ENCODE results near the gene REN. TPM values are rescaled to one million over a fixed set of nuclear protein-coding genes. Genes with fewer than 3 reads are reported as not detected.

The REN gene
- total RNA-seq, 3 donors from 2014 or later: 0.26 to 0.87 TPM; not detected in 1

DNA sequence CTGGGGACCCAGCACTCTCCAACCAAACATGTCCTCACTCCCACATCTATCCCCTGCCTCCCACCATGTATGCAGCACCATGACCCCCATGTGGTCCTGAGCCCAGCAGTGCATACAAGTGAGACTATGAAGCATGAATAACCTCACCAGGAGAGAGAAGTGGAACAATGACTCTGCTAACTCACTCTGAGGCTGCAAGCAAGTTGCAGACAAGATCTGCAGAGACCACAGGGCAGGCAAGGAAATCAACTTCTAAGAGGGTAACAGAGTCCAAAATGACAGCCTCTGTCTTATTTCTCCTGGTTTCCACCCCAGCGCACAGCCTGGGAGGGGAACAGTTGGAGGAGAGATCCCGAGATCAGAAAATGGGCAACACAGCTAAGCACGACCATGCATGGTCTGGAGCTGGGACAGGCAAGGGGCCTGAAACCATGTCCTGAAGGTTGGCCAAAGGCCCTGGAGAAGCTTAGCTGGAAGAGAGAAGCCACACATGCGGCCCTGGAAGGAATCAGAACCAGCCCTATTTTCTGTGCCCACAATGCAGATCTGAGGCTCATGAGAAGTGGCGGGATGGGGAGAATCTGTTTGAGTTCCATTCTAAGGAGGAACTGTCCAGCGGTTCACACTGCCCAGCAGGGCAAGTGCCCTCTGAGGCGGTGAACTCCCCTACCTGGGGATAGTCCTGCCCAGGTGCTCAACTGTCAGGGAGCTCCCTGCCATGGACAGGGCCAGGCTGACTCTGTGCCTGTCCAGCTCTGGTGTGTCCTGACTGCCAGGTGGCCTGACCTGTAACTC, 12.5 kb upstream of the REN start:
- DNase-seq: no peak
- TF ChIP-seq, protein P1, sequence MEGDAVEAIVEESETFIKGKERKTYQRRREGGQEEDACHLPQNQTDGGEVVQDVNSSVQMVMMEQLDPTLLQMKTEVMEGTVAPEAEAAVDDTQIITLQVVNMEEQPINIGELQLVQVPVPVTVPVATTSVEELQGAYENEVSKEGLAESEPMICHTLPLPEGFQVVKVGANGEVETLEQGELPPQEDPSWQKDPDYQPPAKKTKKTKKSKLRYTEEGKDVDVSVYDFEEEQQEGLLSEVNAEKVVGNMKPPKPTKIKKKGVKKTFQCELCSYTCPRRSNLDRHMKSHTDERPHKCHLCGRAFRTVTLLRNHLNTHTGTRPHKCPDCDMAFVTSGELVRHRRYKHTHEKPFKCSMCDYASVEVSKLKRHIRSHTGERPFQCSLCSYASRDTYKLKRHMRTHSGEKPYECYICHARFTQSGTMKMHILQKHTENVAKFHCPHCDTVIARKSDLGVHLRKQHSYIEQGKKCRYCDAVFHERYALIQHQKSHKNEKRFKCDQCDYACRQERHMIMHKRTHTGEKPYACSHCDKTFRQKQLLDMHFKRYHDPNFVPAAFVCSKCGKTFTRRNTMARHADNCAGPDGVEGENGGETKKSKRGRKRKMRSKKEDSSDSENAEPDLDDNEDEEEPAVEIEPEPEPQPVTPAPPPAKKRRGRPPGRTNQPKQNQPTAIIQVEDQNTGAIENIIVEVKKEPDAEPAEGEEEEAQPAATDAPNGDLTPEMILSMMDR (IDR thresholded peaks at IDR 0.05): no peak
- Histone ChIP-seq H3K4me1 (ENCODE audit: low read depth) (no peaks in the 10 kb centered on the region), H3K36me3 (ENCODE audit: low read depth) (no peaks in the 10 kb centered on the region), H3K9me3 (no peaks in the 10 kb centered on the region), H3K4me3 (no peak overlapping the region)
- intact Hi-C loops (cut with DNase I, micrococcal nuclease): no loop called here
- no peak for ATAC-seq

DNA sequence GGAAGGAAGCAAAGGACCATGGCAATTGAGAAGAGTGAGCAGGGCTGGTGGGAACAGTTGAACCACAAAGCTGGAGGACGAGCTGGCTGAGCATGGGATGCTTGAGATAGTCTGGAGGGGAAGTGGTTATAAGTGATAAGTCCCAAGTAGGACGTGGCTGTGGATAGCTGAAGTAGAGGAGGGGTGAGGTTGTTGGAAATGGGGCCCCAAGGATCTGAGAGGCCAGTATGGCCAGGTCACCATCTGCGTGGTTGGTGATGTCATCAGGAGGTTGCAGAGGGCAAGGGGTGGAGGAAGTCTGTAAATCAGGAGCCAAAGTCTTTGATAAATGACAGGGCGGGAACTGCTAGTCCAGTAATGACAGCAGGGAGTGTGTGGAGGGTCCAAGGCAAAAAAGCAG, 11.0 kb upstream of the REN start:
- DNase-seq (no peak), ATAC-seq (peak; percentile 65)
- Histone ChIP-seq H3K4me1 (ENCODE audit: low read depth) (no peaks in the 10 kb centered on the region), H3K36me3 (ENCODE audit: low read depth) (no peaks in the 10 kb centered on the region), H3K9me3 (no peaks in the 10 kb centered on the region), H3K4me3 (no peak overlapping the region)
- TF ChIP-seq, protein P1 (IDR thresholded peaks at IDR 0.05): no peak
- intact Hi-C loops (cut with DNase I, micrococcal nuclease): no loop called here

GRCh38 chr1:204176049-204176448, 9.9 kb upstream of the REN start:
- Histone ChIP-seq H3K4me1 (ENCODE audit: low read depth) (no peaks in the 10 kb centered on the region), H3K9me3 (no peaks in the 10 kb centered on the region), H3K36me3 (ENCODE audit: low read depth) (no peaks in the 10 kb centered on the region), H3K4me3 (no peak overlapping the region)
- intact Hi-C loops (cut with DNase I, micrococcal nuclease): no loop called here
- ATAC-seq: no peak
- DNase-seq: no peak
- TF ChIP-seq, protein P1 (IDR thresholded peaks at IDR 0.05): no peak

DNA sequence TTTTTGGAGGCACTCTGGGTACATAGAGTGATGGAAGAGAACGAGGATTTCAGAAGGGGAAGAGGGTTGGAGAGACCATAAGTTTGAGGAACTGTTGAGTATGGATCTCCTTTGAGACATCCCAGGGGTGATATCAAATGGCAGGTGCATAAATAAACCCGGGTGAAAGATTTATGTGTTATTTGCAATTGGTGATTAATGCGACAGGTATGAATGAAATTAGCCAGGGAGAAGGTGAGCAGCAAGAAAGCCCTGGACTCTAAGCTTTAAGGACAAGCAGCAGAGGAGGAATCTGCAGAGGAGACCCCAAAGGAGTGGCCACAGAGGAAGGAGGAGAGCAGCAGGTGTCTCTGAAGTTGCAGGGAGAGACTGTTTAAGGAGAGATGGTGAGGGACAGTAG, 8.8 kb upstream of the REN start:
- peaks cover 6% of the 10 kb centered on the region for H3K9me3 ChIP-seq
- TF ChIP-seq, protein P1 (IDR thresholded peaks at IDR 0.05): no peak
- DNase-seq (no peak), ATAC-seq (no peak)
- H3K36me3 ChIP-seq (ENCODE audit: low read depth): no peaks in the 10 kb centered on the region
- no peaks in the 10 kb centered on the region for H3K4me1 ChIP-seq (ENCODE audit: low read depth)
- intact Hi-C loops (cut with DNase I, micrococcal nuclease): no loop called here
- H3K4me3 ChIP-seq: no peak overlapping the region

DNA sequence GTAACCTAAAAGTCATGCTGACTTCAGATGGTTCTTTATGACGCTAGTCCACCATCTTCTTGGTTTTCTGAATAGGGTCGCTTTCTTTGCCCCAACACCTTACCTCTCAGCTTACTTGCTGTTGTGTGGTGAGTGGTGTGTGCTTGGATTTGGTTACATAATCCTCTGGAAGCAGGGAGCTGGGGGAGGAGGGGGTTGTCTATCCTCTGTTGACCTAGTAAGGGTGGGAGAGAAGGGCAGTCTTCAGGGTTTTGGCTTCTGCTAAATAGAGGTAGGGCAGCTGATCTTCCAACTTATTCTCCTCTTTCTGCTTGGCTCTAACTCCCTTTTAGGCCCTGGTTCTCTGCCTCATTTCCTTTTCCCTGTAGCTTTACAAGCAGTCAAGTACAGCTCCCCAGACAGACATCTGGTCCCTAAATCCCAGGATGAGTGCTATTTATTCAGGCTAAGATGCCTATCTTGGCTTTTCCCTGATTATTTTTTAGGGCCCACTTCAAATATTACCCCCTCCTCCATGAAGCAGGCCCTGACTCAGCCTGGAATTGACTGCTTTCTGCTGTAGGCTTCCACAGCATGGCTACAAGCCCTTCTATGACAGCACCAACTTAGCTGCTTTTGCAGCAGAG, 6.4 kb upstream of the REN start:
- Histone ChIP-seq H3K9me3 (peaks cover 6% of the 10 kb centered on the region), H3K4me1 (ENCODE audit: low read depth) (no peaks in the 10 kb centered on the region), H3K36me3 (ENCODE audit: low read depth) (no peaks in the 10 kb centered on the region), H3K4me3 (no peak overlapping the region)
- TF ChIP-seq, protein P1 (IDR thresholded peaks at IDR 0.05): no peak
- DNase-seq: no peak
- no peak for ATAC-seq
- intact Hi-C loops (cut with DNase I, micrococcal nuclease): no loop called here
